Sigmoid colon (tissue), 7 donors: ENCODE data around the gene CASZ1. TPM values are rescaled to one million over a fixed set of nuclear protein-coding genes. Genes with fewer than 3 reads are reported as not detected.

Experiments used
- DNase-seq: peaks from one replicate; pipeline ENCODE4 v3.0.0-alpha.2; 2019
- H3K27ac ChIP-seq, 4 donors: fragments of 200-600 bp; sonication (generic); one replicate each; pipeline ENCODE4 v1.5.1; 2016 to 2019; ENCODE audit warnings: mild to moderate bottlenecking in 1 of 4
- H3K27me3 ChIP-seq, 3 donors: fragments of 200-600 bp; sonication (generic); one replicate each; pipeline ENCODE4 v1.5.1; 2019; ENCODE audit warnings: mild to moderate bottlenecking in 1 of 3
- H3K36me3 ChIP-seq, 4 donors: fragments of 200-600 bp; sonication (generic); one replicate each; pipeline ENCODE4 v1.5.1; 2016 to 2019
- H3K4me1 ChIP-seq, 4 donors: fragments of 200-600 bp; sonication (generic); one replicate each; pipeline ENCODE4 v1.5.1; 2017 to 2019
- H3K4me3 ChIP-seq, 4 donors: fragments of 200-600 bp; sonication (generic); one replicate each; pipeline ENCODE4 v1.5.1; 2017 to 2019; ENCODE audit warnings: mild to moderate bottlenecking in 2 of 4, moderate library complexity in 1 of 4
- H3K9me3 ChIP-seq, 4 donors: fragments of 200-600 bp in 3 of 4; sonication (generic) in 3 of 4; one replicate each; pipeline versions ENCODE4 v1.5.1 to v1.6.1; 2013 to 2019
- CTCF ChIP-seq, 4 experiments: fragments of 450-650 bp in 3 of 4; fragments of 200-600 bp in 1 of 4; IDR thresholded peaks; one replicate each; pipeline ENCODE4 v1.5.1; 2016 to 2019; ENCODE audit warnings: antibody characterized with exemption in 4 of 4, mild to moderate bottlenecking in 3 of 4, moderate library complexity in 2 of 4
- EP300 ChIP-seq, 4 donors: sonication (generic); formaldehyde crosslinking; IDR thresholded peaks; one replicate each; pipeline ENCODE4 v1.6.1; 2017; ENCODE audit warnings: antibody characterized with exemption in 4 of 4
- POLR2A ChIP-seq, 2 donors: fragments of 450-650 bp; IDR thresholded peaks; one replicate each; pipeline ENCODE4 v1.6.1; 2016; ENCODE audit warnings: antibody characterized with exemption in 2 of 2, mild to moderate bottlenecking in 2 of 2, moderate library complexity in 2 of 2
- POLR2AphosphoS5 ChIP-seq, 4 donors: sonication (generic); formaldehyde crosslinking; IDR thresholded peaks; one replicate each; pipeline ENCODE4 v1.6.1; 2017; ENCODE audit warnings: antibody characterized with exemption in 4 of 4
- WGBS, 2 donors: extraction: QIAGEN DNeasy Blood & Tissue Kit; methylation state at CpG; one replicate each; pipeline ENCODE4 v1.1.7; 2013; 5-methylcytosine and 5-hydroxymethylcytosine counted together
- intact Hi-C: fragments of 100-400 bp; cut with DNase I; formaldehyde crosslinking; loops from one replicate; pipeline ENCODE4 v1.15.1; 2023
- polyA plus RNA-seq, 3 donors: library from polyadenylated mRNA; stranded (reverse); fragments of 200-250 nt; gene quantifications; one replicate each; pipeline ENCODE4 v1.2.3, GENCODE V29; 2013
- total RNA-seq, 4 donors: library from RNA; depleted of rRNA; stranded (reverse); fragments of >200 nt; gene quantifications; one replicate each; pipeline ENCODE4 v1.1.0, GENCODE V29; 2016
- donor health status: healthy with polysubstance abuse.
- donor health status: Bipolar disorder and iron deficiency.
- donor health status: healthy.

CASZ1 gene
- total and polyA plus RNA-seq, 7 donors = 4.2 to 47.9 (median 23.6) TPM

GRCh38 chr1:10676963-10677362, 119.5 kb downstream of the CASZ1 start:
- DNase-seq = no peak
- Histone ChIP-seq H3K36me3 (no peaks in the 10 kb centered on the region), H3K9me3 (no peaks in the 10 kb centered on the region), H3K27me3 (no peaks in the 10 kb centered on the region), H3K4me1 (peaks cover 4 to 100% (median 100%) of the 10 kb centered on the region in 4 donors), H3K4me3 (peak overlapping the region in 2 of 4 donors; percentile 9), H3K27ac (peak overlapping the region; percentile 69 to 98 (median 96))
- intact Hi-C loops = no loop called here
- WGBS, 2 donors = 62 to 82% methylated on average over 13 of the region's 13 CpGs
- no peak for TF ChIP-seq CTCF (IDR thresholded peaks at IDR 0.05)
- TF ChIP-seq POLR2AphosphoS5 (IDR thresholded peaks at IDR 0.05) = peak in 2 of 4 donors; percentile 35 to 37

- DNase-seq = no peak
- TF ChIP-seq POLR2AphosphoS5 (IDR thresholded peaks at IDR 0.05) = no peak
- no peak for TF ChIP-seq EP300 (IDR thresholded peaks at IDR 0.05)
- TF ChIP-seq POLR2A (IDR thresholded peaks at IDR 0.05) = no peak
- TF ChIP-seq CTCF (IDR thresholded peaks at IDR 0.05) = no peak
- Histone ChIP-seq H3K36me3 (no peaks in the 10 kb centered on the region), H3K27ac (peak overlapping the region; percentile 69 to 98 (median 96)), H3K4me3 (peak overlapping the region in 1 of 4 donors; percentile 4), H3K27me3 (no peaks in the 10 kb centered on the region), H3K4me1 (peaks cover 4 to 100% (median 100%) of the 10 kb centered on the region in 4 donors), H3K9me3 (no peaks in the 10 kb centered on the region)
- WGBS, 2 donors = 31 to 79% methylated on average over 5 of the region's 5 CpGs
- intact Hi-C loops = no loop called here
Observed at GRCh38 chr1:10675813-10676212, 120.6 kb downstream of the CASZ1 start.

GRCh38 chr1:10674700-10675609, 121.5 kb downstream of the CASZ1 start:
- H3K4me1 ChIP-seq = peaks cover 4 to 100% (median 100%) of the 10 kb centered on the region in 4 donors
- no peaks in the 10 kb centered on the region for H3K36me3 ChIP-seq
- DNase-seq = no peak
- H3K27me3 ChIP-seq = no peaks in the 10 kb centered on the region
- TF ChIP-seq POLR2AphosphoS5 (IDR thresholded peaks at IDR 0.05) (no peak), EP300 (IDR thresholded peaks at IDR 0.05) (no peak), POLR2A (IDR thresholded peaks at IDR 0.05) (no peak), CTCF (IDR thresholded peaks at IDR 0.05) (no peak)
- peak overlapping the region; percentile 69 to 98 (median 96) for H3K27ac ChIP-seq
- intact Hi-C loops = no loop called here
- 19 to 69% methylated on average over 29 of the region's 29 CpGs for WGBS, 2 donors
- H3K4me3 ChIP-seq = peak overlapping the region in 1 of 4 donors; percentile 10
- H3K9me3 ChIP-seq = no peaks in the 10 kb centered on the region

GRCh38 chr1:10674222-10674621, 122.2 kb downstream of the CASZ1 start:
- H3K4me3 ChIP-seq = no peak overlapping the region
- TF ChIP-seq EP300 (IDR thresholded peaks at IDR 0.05) (no peak), POLR2AphosphoS5 (IDR thresholded peaks at IDR 0.05) (no peak), POLR2A (IDR thresholded peaks at IDR 0.05) (no peak)
- no peaks in the 10 kb centered on the region for H3K27me3 ChIP-seq
- peak overlapping the region; percentile 69 to 98 (median 96) for H3K27ac ChIP-seq
- no peaks in the 10 kb centered on the region for H3K36me3 ChIP-seq
- DNase-seq = no peak
- H3K9me3 ChIP-seq = no peaks in the 10 kb centered on the region
- 79 to 89% methylated on average over 16 of the region's 16 CpGs for WGBS, 2 donors
- peaks cover 0 to 100% (median 100%) of the 10 kb centered on the region in 4 donors for H3K4me1 ChIP-seq
- intact Hi-C loops = no loop called here

GRCh38 chr1:10673109-10673711, 123.2 kb downstream of the CASZ1 start:
- intact Hi-C loops = no loop called here
- peak overlapping the region; percentile 69 to 98 (median 96) for H3K27ac ChIP-seq
- H3K4me1 ChIP-seq = peaks cover 0 to 100% (median 100%) of the 10 kb centered on the region in 4 donors
- peak overlapping the region in 2 of 4 donors; percentile 2 to 25 for H3K4me3 ChIP-seq
- TF ChIP-seq EP300 (IDR thresholded peaks at IDR 0.05) (peak in 2 of 4 donors; percentile 22 to 54), POLR2A (IDR thresholded peaks at IDR 0.05) (no peak), CTCF (IDR thresholded peaks at IDR 0.05) (no peak), POLR2AphosphoS5 (IDR thresholded peaks at IDR 0.05) (peak in 2 of 4 donors; percentile 28 to 47)
- WGBS, 2 donors = 79 to 87% methylated on average over 19 of the region's 19 CpGs
- no peak for DNase-seq
- no peaks in the 10 kb centered on the region for H3K9me3 ChIP-seq
- no peaks in the 10 kb centered on the region for H3K27me3 ChIP-seq
- H3K36me3 ChIP-seq = no peaks in the 10 kb centered on the region
